GM19025 (cell line): ENCODE measurements around the gene GTF2H2.
"Not testable (repeated sequence)": the region's sequence is repeated elsewhere in the genome, so short reads cannot be mapped to it uniquely, and the experiment has no call there.

Source experiments
- ATAC-seq: cut with Tn5 transposase; IDR thresholded peaks from one replicate; pipeline ENCODE4 v1.9.1; 2021; ENCODE audit warnings: mild to moderate bottlenecking, low read depth, moderate library complexity; ENCODE audit not compliant: unreplicated experiment

Gene GTF2H2

GRCh38 chr5:71014176-71014575, 53.3 kb downstream of the GTF2H2 start:
- no peak for ATAC-seq

- ATAC-seq, result no peak
Observed at GRCh38 chr5:71013575-71013974, 53.9 kb downstream of the GTF2H2 start.

DNA sequence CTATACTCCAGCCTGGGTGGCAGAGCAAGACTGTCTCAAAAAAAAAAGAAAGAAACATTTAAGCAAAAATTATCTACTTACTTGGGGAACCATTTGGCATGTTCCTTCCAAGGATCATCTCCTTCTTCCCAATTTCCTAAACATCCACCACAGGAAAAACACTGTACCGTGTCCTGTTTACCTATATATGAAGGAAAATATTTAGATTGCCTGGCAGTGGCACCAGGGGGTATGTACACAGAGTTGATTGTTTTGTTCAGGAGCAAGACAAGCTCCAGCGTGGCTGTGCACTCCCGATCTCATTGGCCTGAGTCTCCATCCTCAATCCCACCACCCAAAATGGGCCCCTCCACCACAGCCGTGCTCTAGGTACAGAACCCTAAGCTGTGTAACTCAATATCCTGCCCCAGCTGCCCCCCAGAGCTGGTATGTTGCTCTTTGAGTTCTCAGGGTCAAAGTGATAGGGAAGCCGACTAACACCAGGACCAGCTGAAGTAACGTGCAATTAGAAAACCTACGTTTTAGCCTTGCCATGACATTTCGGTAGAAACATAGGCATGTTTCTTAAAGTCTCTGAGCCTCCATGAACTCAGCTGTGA, 56.2 kb downstream of the GTF2H2 start:
- ATAC-seq, result no peak

DNA sequence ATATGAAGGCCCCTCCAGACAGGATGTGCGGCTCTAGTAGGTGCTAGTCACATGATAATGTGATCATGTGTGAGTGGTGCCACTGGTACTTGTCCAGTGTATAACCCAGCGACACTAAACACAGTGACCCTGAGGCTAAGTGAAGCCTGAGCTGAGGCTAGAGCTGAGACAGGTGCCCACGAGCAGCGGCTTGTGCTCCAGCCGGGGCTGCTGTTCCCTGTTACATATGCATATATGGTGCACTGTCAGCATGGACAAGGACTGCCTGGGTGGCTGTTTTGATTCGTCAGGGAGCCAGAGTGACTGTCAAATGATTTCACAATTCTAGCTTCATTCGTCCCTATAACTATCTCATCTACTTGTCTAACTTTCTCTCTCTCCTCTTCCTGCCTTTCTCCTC, 60.5 kb downstream of the GTF2H2 start:
- not testable (repeated sequence) for ATAC-seq
